Right kidney (tissue), 1 donor: Measurements from ENCODE around the gene CFAP53.

ENCODE experiments used
- DNase-seq: peaks from one replicate; pipeline ENCODE4 v3.0.0-alpha.2; 2016

Gene CFAP53

DNA sequence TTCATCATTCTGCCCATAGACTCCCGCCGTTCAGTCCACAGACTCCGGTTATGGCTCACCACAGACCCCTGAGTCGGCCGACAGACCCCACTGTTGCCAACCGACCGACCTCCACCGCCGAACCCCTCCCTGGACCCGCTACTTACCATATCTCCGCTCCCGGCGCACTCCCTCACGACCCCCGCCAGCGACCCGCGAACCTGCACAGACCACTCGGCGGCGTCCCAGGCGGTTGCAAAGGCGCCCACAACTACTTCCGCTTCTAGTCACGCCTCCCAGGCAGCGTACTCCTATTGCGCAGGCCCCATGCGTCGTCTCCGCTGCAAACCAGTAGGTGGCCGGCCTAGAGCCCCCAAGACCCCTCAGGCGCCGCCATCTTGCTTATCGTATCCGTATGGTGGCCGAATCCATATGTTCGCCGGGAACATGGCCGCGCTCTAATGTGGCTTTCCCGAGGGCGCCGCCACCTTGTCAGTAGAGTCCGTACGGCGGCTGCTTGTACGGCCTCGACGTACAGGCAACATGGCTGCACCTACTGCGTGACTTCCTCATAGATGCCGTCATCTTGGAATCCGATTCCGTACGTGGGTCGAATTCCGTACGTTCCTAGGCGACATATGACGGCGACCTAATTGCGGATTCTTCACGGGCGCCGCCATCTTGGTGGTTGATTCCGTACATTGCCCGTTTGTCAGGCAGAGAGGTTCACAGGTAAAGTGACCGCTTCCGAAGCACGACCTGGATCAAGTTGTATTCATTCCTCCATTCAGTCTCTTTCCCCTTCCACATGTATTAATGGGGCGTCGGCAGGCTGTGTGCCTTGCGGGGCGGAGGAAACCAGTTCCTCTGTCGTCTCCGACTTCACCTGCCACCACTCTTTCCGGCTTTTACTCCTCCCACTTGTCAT, 21.4 kb upstream of the CFAP53 start, which contains the start of gene CXXC1:
CXXC1 (minus strand) TSS at position 252 of the 907 bp plus-strand sequence; CDS start at position 149, 103 bp downstream.
- peak; percentile 96 for DNase-seq

DNA sequence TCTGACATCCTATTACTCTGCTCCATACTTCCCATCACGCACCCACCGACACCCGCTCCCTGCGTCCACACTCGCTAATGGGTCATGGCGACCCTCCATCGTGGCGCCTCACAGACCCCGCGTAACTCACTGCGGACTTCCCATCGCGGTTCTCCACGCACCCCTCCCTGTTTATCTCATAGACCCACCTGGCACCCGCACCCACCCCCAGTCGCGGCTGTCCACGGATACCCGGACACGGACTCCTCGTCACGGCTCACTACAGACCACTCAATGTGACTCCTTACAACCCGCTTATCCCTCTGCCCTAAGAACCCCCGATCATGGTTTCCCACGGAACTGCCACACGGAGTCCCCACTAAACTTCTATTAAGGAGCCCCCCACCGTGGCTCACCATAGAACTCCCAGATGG, 20.7 kb upstream of the CFAP53 start:
- DNase-seq, result no peak

DNA sequence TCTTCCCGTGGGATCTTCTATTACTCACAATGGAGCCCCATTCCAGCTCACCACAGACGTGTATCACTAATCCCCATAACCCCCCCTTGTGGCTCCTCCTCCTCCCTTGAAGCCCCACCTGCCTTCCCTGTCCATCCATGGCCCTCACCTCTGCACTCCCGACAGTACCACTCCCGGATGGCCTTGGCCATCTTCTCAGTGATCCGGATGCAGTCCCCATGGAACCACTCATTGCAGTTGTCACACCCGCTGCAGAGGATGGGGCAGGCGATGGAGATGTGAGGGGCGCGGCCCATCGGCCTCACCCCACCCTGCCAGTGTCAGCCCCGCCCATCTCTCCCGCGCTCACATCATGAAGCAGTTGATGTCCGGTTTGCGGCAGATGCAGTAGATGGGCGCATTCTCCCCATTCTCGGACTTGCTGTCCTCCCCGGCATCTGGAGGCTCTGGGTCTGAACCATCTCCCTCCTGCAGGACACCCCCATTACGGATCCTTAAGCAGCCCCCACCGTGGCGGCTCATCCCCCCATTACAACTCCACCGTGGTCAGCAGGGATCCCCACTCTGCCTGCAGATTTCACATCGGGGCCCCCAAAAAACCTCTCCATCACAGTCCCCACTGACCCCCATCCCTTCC, 20.2 kb upstream of the CFAP53 start:
- DNase-seq, result no peak

DNA sequence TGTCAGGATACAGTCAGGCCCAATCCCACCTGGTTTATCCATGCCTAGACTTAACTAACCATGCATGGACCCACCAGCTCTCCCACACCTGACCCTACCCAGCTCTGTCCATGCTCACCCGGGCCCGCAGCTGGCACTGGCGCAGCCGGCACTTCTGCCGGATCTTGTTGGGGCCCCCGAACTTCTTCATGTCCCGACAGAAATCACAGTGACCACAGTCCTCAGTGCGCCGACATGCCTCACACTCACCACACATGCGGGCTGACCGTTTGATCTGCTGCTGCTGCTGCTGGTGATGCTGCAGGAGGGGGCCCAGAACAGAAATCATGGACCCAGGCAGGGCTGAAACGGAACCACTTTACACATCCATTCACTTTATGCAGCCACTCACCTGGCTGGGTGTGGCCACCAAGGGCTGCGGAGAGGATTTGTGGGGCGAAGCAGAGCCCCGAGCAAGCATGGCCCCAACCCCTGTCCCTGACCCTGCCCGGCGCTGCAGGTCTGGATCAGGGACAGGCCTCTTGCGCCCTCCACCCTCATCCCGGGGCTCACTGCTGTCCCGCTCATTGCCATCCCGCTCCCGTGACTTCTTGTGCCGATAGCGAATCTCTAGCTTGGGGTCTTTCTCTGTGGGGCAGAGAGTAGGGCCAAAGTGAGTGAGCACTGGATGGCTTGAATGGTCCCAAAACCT, 19.5 kb upstream of the CFAP53 start:
- DNase-seq, result no peak

- no peak for DNase-seq
These were observed 18.8 kb upstream of the CFAP53 start for GRCh38 chr18:50285071-50285470.

DNA sequence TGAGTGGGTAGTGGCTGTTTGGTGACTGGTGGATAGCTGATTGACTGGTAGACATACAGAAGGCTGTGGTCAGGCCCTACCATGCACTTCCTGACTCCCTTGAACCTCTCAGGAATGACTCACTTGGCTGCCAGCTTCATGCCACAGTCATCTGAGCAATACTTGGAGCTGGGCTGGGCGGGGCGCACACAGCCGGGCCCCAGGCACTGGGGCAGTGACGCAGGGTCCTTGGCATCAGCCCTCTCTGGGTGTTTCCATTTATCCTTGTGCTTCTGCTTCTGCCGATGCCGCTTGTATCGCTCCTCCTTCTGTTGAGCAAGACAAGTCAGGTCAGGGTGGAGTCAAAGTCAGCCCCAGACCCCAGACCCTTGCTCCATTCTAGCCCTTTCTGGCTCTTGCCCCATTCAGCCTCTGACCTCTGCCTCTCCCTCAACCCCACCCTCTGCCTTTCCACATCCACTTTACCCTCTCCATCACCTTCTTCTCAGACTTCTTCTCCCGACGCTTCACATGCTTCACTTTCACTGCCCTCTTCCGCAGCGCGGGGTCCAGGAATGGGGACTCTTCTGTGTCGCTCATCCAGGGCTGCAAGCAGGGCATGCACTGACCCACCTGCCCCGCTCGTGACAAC, 18.1 kb upstream of the CFAP53 start:
- DNase-seq, result no peak

GRCh38 chr18:50283469-50284209, 17.3 kb upstream of the CFAP53 start:
- DNase-seq, result no peak

- no peak for DNase-seq
These were observed 16.4 kb upstream of the CFAP53 start for GRCh38 chr18:50282521-50283335.

- no peak for DNase-seq
These were observed 15.8 kb upstream of the CFAP53 start for GRCh38 chr18:50281972-50282520.

DNA sequence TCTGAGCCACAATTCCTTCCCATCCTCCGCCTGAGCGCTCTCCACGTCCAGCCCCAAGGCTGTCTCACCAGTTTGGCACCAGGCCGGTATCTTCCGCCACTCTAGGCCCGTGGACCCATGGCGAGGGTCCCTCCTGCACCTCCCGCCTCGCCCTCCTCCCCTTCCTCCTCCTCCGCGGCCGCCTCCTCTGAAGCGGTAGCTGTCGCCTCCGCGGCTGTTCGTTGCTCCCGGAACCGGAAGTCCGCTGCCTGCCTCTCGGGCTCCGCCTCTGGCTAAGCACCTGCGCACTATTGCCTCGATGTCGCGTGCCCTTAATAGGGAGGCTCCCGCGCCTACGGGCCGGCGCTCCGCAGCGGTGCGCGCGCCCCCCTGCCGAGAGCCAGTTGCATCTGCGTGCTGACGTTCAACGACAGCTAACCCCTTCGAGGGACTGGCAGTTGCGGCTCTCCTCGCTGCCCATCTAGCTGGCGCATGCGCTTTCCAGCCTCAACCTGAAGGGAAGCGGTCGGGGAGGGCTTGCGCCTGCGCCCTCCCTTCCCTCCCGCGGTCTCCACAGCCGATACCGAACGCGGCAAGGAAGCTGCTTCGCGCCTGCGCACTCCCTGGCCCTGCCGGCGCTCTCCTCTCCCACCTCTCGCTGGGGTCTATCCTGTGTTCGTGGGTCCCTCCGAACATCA, 15.1 kb upstream of the CFAP53 start, which contains the start of gene MBD1:
MBD1 (minus strand) TSS at position 229 of the 677 bp plus-strand sequence. CDS start 1,531 bp downstream, outside the sequence.
- peak; percentile 97 for DNase-seq

DNA sequence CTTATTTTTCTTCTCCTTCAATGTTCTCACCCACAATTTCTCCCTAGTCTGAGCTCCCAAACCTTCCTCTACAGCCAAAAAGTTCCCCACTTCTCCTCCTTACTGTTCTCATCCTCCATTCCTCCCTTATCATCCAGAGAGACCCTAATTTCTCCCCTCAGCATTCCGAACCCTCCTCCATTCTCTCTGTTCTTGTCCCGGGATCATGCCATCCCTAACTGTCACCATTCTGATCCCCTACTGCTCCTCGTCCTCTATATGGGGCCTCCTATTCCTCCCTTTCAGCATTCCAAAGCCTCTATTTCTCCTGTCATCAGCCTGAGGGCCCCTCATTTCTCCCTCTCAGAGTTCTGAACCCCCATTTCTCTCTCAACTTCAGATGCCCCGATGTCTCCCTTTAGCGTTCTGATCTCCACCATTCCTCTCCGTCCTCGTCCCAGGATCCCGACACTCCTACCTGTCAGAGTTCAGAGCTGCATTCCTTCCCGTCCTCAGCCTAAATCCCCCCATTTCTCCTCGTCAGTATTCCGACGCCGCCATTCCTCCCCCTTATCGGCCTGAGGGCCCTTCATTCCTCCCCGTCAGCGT, 14.5 kb upstream of the CFAP53 start:
- DNase-seq, result no peak

- no peak for DNase-seq
These were observed 13.5 kb upstream of the CFAP53 start for GRCh38 chr18:50279752-50280151.

DNA sequence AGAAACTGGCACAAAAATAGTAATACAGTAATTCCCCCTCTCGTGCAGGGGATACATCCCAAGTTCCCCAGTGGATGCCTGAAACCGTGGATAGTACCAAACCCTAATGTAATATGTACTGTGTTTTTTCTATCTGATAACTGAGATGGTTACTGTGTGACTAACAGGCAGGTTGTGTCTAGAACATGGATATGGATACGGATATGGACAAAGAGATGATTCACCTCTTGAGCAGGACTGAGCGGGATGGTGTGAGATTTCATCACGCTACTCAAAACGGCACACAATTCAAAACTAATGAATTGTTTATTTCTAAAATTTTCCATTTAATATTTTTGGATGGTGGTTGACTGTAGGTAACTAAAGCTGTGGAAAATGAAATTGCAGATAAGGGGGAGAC, 11.6 kb upstream of the CFAP53 start:
- no peak for DNase-seq

- no peak for DNase-seq
These were observed 10.2 kb upstream of the CFAP53 start for GRCh38 chr18:50276452-50276851.

GRCh38 chr18:50275503-50276036, 9.3 kb upstream of the CFAP53 start:
- DNase-seq, result no peak

GRCh38 chr18:50274941-50275340, 8.6 kb upstream of the CFAP53 start:
- DNase-seq, result no peak

GRCh38 chr18:50274044-50274442, 7.7 kb upstream of the CFAP53 start:
- no peak for DNase-seq

GRCh38 chr18:50273203-50274043, 7.1 kb upstream of the CFAP53 start:
- no peak for DNase-seq
